GM12878 (cell line): ENCODE results near the gene MCOLN1. TPM values are rescaled to one million over a fixed set of nuclear protein-coding genes. Genes with fewer than 3 reads are reported as not detected.

Experiments
- BRCA1 ChIP-seq: IDR thresholded peaks from 2 replicates; pipeline ENCODE4 v1.6.1; 2011; ENCODE audit warnings: low read depth, low read length, improper control_type of control experiment
- CBX3 ChIP-seq: fragments of 200-600 bp; sonication (generic); IDR thresholded peaks from 2 replicates; pipeline ENCODE4 v1.6.1; 2016; ENCODE audit warnings: low read depth, borderline replicate concordance
- CEBPZ ChIP-seq: fragments of 150-350 bp; IDR thresholded peaks from 2 replicates; pipeline ENCODE4 v1.6.1; 2016; ENCODE audit warnings: low read depth, low read length
- EED ChIP-seq: sonication (generic); IDR thresholded peaks from 2 replicates; pipeline ENCODE4 v1.6.1; 2016; ENCODE audit warnings: antibody characterized with exemption, low read depth
- HDAC2 ChIP-seq: fragments of 200-600 bp; sonication (generic); IDR thresholded peaks from 2 replicates; pipeline ENCODE4 v1.6.1; 2017
- KDM1A ChIP-seq: fragments of 200-600 bp; sonication (generic); IDR thresholded peaks from 2 replicates; pipeline ENCODE4 v1.6.1; 2016; ENCODE audit warnings: borderline replicate concordance
- MEF2B ChIP-seq: fragments of 450-650 bp; IDR thresholded peaks from 2 replicates; pipeline ENCODE4 v1.6.1; 2018; ENCODE audit warnings: mild to moderate bottlenecking, moderate library complexity; ENCODE audit not compliant: partially characterized antibody, poor library complexity, severe bottlenecking
- MLLT1 ChIP-seq: fragments of 450-650 bp; IDR thresholded peaks from 2 replicates; pipeline ENCODE4 v1.6.1; 2016; ENCODE audit warnings: mild to moderate bottlenecking
- MXI1 ChIP-seq: fragments of 150-350 bp; IDR thresholded peaks from 2 replicates; pipeline ENCODE4 v1.6.1; 2011; ENCODE audit warnings: low read depth, mild to moderate bottlenecking, inconsistent platforms, low read length, improper control_type of control experiment
- NRF1 ChIP-seq: conservative IDR thresholded peaks from 2 replicates; pipeline ENCODE4 v1.6.1; 2011; ENCODE audit warnings: mild to moderate bottlenecking, low read depth, low read length, improper control_type of control experiment
- PAX5 ChIP-seq: IDR thresholded peaks from 2 replicates; pipeline ENCODE4 v1.6.1; 2011; ENCODE audit warnings: low read depth, low read length, borderline replicate concordance
- POLR2A ChIP-seq: IDR thresholded peaks from 2 replicates; pipeline ENCODE4 v1.6.1; 2011; ENCODE audit warnings: low read depth, mild to moderate bottlenecking, low read length
- RAD21 ChIP-seq: IDR thresholded peaks from 2 replicates; pipeline ENCODE4 v1.6.1; 2011; ENCODE audit warnings: mild to moderate bottlenecking, low read depth, low read length, moderate library complexity; ENCODE audit not compliant: insufficient read depth
- SIN3A ChIP-seq: IDR thresholded peaks from 2 replicates; pipeline ENCODE4 v1.6.1; 2012; ENCODE audit warnings: low read depth, low read length, improper control_type of control experiment
- TAF1 ChIP-seq: IDR thresholded peaks from 2 replicates; pipeline ENCODE4 v1.6.1; 2011; ENCODE audit warnings: mild to moderate bottlenecking, low read depth, low read length, borderline replicate concordance
- ZBTB33 ChIP-seq: fragments of 450-650 bp; IDR thresholded peaks from 2 replicates; pipeline ENCODE4 v1.6.1; 2017; ENCODE audit warnings: mild to moderate bottlenecking
- ZNF622 ChIP-seq: fragments of 450-650 bp; IDR thresholded peaks from 2 replicates; pipeline ENCODE4 v1.6.1; 2017; ENCODE audit warnings: mild to moderate bottlenecking, inconsistent platforms
- polyA plus RNA-seq, 11 experiments: library from polyadenylated mRNA; depleted of rRNA in 4 of 11; unstranded in 6 of 11; stranded (reverse) in 5 of 11; fragments of >200 nt; fragmentation: Nextera tagmentation in 4 of 11; fragmentation: Illumina TruSeq in 1 of 11; extraction: Ambion mirVana in 4 of 11; extraction: Trizol in 1 of 11; gene quantifications; 1 replicate in 1 of 11; 2 replicates in 10 of 11; pipeline versions ENCODE4 v1.2.1 to v1.2.3, GENCODE V29; 2011 to 2016; ENCODE audit warnings: inconsistent platforms in 2 of 11, missing spikeins in 2 of 11, low read depth in 1 of 11
- total RNA-seq, 4 experiments: library from RNA; depleted of rRNA in 3 of 4; stranded (reverse); fragments of >200 nt in 3 of 4; fragmentation: Illumina TruSeq in 1 of 4; extraction: Trizol in 1 of 4; gene quantifications; 2 replicates each; pipeline versions ENCODE4 v1.2.1 to v1.2.3, GENCODE V29; 2013 to 2021
- TF ChIP-seq, protein P1 (sequence below): IDR thresholded peaks from 2 replicates; pipeline ENCODE4 v1.6.1; 2012; ENCODE audit warnings: low read length, inconsistent platforms
- TF ChIP-seq, protein P2 (sequence below): fragments of 450-650 bp; IDR thresholded peaks from 2 replicates; pipeline ENCODE4 v1.6.1; 2018; ENCODE audit warnings: borderline replicate concordance, mild to moderate bottlenecking; ENCODE audit not compliant: partially characterized antibody

The MCOLN1 gene
- total and polyA plus RNA-seq, 10 of the 15 experiments (the other 5 are each of a cell fraction or from before 2014, with no cell fraction given): 0.42 to 15.6 (median 4.9) TPM

GRCh38 chr19:7535047-7535997 lies 12.9 kb downstream of the MCOLN1 start, which contains the start of gene PNPLA6 (continued):
- no peak for TF ChIP-seq CEBPZ
- no peak for TF ChIP-seq KDM1A
- TF ChIP-seq SIN3A: no peak; the same call in 1 of the 2 replicates
- TF ChIP-seq RAD21: no peak
- no peak for TF ChIP-seq ZNF622
- TF ChIP-seq, protein P1, sequence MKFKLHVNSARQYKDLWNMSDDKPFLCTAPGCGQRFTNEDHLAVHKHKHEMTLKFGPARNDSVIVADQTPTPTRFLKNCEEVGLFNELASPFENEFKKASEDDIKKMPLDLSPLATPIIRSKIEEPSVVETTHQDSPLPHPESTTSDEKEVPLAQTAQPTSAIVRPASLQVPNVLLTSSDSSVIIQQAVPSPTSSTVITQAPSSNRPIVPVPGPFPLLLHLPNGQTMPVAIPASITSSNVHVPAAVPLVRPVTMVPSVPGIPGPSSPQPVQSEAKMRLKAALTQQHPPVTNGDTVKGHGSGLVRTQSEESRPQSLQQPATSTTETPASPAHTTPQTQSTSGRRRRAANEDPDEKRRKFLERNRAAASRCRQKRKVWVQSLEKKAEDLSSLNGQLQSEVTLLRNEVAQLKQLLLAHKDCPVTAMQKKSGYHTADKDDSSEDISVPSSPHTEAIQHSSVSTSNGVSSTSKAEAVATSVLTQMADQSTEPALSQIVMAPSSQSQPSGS: no peak
- TF ChIP-seq TAF1: no peak
- TF ChIP-seq HDAC2: no peak
- no peak for TF ChIP-seq BRCA1
- TF ChIP-seq EED: no peak
- TF ChIP-seq, protein P2, sequence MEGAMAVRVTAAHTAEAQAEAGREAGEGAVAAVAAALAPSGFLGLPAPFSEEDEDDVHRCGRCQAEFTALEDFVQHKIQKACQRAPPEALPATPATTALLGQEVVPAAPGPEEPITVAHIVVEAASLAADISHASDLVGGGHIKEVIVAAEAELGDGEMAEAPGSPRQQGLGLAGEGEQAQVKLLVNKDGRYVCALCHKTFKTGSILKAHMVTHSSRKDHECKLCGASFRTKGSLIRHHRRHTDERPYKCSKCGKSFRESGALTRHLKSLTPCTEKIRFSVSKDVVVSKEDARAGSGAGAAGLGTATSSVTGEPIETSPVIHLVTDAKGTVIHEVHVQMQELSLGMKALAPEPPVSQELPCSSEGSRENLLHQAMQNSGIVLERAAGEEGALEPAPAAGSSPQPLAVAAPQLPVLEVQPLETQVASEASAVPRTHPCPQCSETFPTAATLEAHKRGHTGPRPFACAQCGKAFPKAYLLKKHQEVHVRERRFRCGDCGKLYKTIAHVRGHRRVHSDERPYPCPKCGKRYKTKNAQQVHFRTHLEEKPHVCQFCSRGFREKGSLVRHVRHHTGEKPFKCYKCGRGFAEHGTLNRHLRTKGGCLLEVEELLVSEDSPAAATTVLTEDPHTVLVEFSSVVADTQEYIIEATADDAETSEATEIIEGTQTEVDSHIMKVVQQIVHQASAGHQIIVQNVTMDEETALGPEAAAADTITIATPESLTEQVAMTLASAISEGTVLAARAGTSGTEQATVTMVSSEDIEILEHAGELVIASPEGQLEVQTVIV: peak; percentile 69
- no peak for TF ChIP-seq CBX3
- 0 out of 2 replicates have a peak, but pooled peaks have one; percentile 7 for TF ChIP-seq ZBTB33
- TF ChIP-seq POLR2A: peak; percentile 62
- TF ChIP-seq MEF2B: peak; percentile 24
- TF ChIP-seq PAX5: peak; percentile 63; the same call in 1 of the 2 replicates
- peak; percentile 63 for TF ChIP-seq MXI1
- no peak for TF ChIP-seq NRF1
- peak; percentile 45 for TF ChIP-seq MLLT1
